Ectodermal cell (in vitro differentiated cells): Measurements from ENCODE around the gene CLCN4.

Source experiments
- H3K27ac ChIP-seq: 2 replicates; pipeline ENCODE4 v1.7.0; 2013; ENCODE audit warnings: mild to moderate bottlenecking, low read depth, low read length; ENCODE audit not compliant: insufficient read depth, poor library complexity, severe bottlenecking
- H3K27me3 ChIP-seq: 2 replicates; pipeline ENCODE4 v1.7.0; 2013; ENCODE audit warnings: mild to moderate bottlenecking, low read length; ENCODE audit not compliant: insufficient read depth, control insufficient read depth, poor library complexity, severe bottlenecking
- H3K36me3 ChIP-seq: one replicate; pipeline ENCODE4 v1.7.0; 2013; ENCODE audit warnings: low read length; ENCODE audit not compliant: control insufficient read depth, insufficient read depth
- H3K4me1 ChIP-seq: one replicate; pipeline ENCODE4 v1.7.0; 2013; ENCODE audit warnings: low read length; ENCODE audit not compliant: control insufficient read depth, insufficient read depth
- H3K4me3 ChIP-seq: 2 replicates; pipeline ENCODE4 v1.7.0; 2013; ENCODE audit warnings: low read depth, low read length, control low read depth; ENCODE audit not compliant: insufficient read depth
- H3K9me3 ChIP-seq: 2 replicates; pipeline ENCODE4 v1.7.0; 2013; ENCODE audit warnings: mild to moderate bottlenecking, low read length, moderate library complexity; ENCODE audit not compliant: control insufficient read depth
- WGBS, 2 experiments: methylation state at CpG; one replicate each; pipeline ENCODE4 v1.1.7; 2013; ENCODE audit warnings: missing lambda C conversion rate in 2 of 2; 5-methylcytosine and 5-hydroxymethylcytosine counted together

The CLCN4 gene

DNA sequence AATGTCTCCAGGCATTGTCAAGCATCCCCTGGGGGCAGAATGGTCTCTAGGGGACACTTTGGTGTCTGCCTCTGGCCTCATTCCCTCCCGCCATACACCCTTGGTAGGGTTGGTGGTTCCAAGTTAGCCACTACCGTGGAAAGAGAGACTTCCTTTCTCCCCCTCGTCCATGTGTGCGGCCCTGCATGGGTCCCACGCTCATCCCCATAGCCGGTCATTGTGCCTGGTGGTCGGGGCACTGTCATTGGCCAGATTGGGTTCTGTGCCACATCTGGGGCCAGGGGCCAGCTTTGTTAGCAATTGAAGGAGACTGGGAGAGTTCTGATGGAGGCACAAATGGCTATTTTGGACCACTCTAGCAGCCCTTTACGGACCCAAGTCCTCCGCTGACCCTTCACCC is 17.3 kb downstream of the CLCN4 start:
- peak overlapping the region; percentile 94 for H3K27ac ChIP-seq
- WGBS, 2 experiments: 88 to 89% methylated on average over 9 of the region's 9 CpGs
- no peaks in the 10 kb centered on the region for H3K9me3 ChIP-seq
- H3K4me3 ChIP-seq: no peak overlapping the region
- no peaks in the 10 kb centered on the region for H3K27me3 ChIP-seq
- H3K4me1 ChIP-seq: peaks cover 7% of the 10 kb centered on the region
- no peaks in the 10 kb centered on the region for H3K36me3 ChIP-seq

DNA sequence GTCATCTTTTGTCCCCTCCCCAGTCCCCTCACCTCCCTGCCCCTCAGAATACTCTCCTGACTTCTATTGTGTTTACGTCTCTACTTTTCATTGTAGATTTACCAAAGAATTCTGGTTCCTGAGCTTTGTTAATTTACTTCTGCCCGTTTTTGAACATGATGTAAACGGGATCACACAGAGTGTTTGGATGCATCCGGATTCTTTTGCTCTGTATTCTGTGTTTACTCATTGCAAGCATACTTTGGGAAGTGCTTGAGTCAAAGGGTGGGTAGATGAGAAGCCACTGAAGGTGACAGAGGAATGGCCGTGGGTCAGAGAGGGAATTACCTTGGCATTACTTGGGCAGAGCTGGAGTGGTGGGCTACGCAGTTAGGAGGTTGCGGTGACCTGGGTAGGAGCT is 18.0 kb downstream of the CLCN4 start:
- H3K36me3 ChIP-seq: no peaks in the 10 kb centered on the region
- peaks cover 7% of the 10 kb centered on the region for H3K4me1 ChIP-seq
- H3K27me3 ChIP-seq: no peaks in the 10 kb centered on the region
- H3K9me3 ChIP-seq: no peaks in the 10 kb centered on the region
- H3K4me3 ChIP-seq: no peak overlapping the region
- WGBS, 2 experiments: 90 to 92% methylated on average over 7 of the region's 7 CpGs
- H3K27ac ChIP-seq: no peak overlapping the region

DNA sequence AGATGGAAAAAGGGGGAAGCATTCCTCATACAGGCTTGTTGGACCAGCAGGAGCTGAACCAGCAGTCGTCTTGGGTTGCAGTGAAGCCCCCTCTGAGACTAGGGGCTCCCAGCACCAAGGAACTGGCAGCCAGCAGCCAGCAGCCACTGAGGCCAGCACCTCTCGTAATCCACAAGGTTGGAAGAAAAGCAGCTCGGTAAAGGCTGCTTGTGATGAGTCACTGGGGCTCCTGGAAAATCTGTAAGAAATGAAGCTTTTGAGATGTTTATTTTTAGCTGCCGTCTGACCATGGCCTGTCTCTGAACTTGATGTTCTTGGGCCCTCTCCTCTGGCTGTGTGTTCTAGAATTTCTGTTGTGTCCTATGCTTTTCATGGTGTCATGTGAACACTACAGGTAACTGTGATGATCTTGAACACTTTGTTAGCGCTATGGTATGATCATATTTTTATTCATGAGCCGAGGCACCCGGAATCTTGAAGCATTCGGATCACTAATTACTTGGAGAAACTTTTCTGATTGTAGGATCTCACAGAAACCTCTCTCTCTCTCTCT is 18.6 kb downstream of the CLCN4 start:
- Histone ChIP-seq H3K27ac (no peak overlapping the region), H3K36me3 (no peaks in the 10 kb centered on the region), H3K9me3 (no peaks in the 10 kb centered on the region), H3K27me3 (no peaks in the 10 kb centered on the region), H3K4me3 (no peak overlapping the region), H3K4me1 (peaks cover 7% of the 10 kb centered on the region)
- 82 to 89% methylated on average over 8 of the region's 8 CpGs for WGBS, 2 experiments

DNA sequence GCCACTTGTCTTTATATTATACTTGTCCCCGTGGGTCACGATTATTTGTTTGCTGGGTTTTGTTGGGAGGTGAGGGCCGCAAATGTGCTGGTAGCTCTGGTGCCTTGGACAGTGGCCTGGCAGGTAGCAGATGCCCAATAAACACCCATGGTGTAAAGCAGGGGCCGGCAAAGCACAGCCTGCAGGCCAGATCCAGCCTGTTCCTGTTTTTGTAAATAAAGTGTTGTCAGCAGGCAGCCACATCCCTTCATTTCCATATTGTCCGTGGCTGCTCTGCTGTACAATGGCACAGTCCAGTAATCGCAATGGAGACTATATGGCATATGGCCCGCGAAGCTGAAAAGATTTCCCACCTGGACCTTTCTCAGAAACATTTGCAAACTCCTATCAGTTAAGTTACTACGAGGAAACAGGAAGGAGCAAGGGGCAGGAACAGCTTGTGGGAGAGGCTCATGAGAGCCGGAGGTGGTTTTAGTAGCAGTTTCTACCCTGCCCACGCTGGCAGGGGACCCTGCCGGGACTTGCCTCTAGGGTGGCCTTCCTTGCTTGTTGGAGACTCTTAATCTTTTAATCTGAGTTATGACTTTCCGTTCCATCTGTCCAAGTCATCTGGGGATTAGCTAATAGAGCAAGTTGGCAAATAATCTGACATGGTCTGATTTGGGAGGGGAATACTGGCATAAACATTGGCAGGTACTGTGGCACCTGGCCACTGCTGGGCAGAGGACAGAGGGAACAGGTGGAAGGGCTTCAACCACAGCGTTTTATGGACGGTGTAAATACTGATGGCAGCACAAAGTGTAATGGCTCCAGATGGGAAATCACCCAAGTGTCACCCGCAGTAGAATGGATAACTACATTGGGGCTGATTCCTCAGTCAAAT is 19.6 kb downstream of the CLCN4 start:
- no peak overlapping the region for H3K4me3 ChIP-seq
- no peaks in the 10 kb centered on the region for H3K9me3 ChIP-seq
- WGBS, 2 experiments: 87 to 90% methylated on average over 16 of the region's 16 CpGs
- no peaks in the 10 kb centered on the region for H3K27me3 ChIP-seq
- no peaks in the 10 kb centered on the region for H3K36me3 ChIP-seq
- H3K27ac ChIP-seq: no peak overlapping the region
- H3K4me1 ChIP-seq: peaks cover 7% of the 10 kb centered on the region

DNA sequence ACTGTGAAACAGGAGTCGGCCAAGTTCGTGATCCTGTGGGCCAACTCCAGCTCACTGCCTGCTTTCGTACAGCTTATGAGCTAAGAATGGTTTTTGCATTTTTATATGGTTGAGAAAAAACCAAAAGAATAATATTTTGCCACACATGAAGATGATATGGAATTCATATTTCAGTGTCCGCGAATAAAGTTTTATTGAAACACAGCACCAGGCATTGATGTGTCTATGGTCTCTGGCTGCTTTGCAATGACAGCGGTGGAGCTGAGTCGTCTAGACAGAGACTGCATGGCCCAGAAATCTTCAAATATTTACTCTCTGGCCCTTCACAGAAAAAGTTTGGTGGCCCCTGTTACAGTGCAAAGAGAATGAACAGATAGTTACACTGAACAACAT is 20.2 kb downstream of the CLCN4 start:
- Histone ChIP-seq H3K4me3 (no peak overlapping the region), H3K36me3 (no peaks in the 10 kb centered on the region), H3K4me1 (peaks cover 5% of the 10 kb centered on the region), H3K27ac (no peak overlapping the region), H3K27me3 (no peaks in the 10 kb centered on the region), H3K9me3 (no peaks in the 10 kb centered on the region)
- WGBS, 2 experiments: 94 to 96% methylated on average over 7 of the region's 7 CpGs

DNA sequence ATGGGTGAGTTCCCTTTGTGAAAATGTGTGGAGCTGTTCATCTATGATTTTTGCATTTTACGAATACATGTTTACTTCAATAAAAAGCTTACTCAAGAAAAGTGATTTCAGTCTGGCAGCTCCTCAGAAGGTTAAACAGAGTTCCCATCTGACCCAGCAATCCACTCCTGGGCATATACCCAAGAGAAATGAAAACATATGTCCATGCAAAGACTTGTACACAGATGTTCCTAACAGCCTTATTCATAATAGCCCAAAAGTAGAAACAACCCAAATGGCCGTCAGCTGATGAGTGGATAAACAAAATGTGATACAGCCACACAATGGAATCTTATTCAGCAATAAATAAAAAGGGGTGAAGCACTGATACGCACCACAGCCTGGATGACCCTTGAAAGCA is 20.8 kb downstream of the CLCN4 start:
- H3K4me1 ChIP-seq: no peaks in the 10 kb centered on the region
- H3K9me3 ChIP-seq: no peaks in the 10 kb centered on the region
- 97 to 100% methylated on average over 3 of the region's 3 CpGs for WGBS, 2 experiments
- no peak overlapping the region for H3K4me3 ChIP-seq
- no peaks in the 10 kb centered on the region for H3K36me3 ChIP-seq
- H3K27me3 ChIP-seq: no peaks in the 10 kb centered on the region
- no peak overlapping the region for H3K27ac ChIP-seq

DNA sequence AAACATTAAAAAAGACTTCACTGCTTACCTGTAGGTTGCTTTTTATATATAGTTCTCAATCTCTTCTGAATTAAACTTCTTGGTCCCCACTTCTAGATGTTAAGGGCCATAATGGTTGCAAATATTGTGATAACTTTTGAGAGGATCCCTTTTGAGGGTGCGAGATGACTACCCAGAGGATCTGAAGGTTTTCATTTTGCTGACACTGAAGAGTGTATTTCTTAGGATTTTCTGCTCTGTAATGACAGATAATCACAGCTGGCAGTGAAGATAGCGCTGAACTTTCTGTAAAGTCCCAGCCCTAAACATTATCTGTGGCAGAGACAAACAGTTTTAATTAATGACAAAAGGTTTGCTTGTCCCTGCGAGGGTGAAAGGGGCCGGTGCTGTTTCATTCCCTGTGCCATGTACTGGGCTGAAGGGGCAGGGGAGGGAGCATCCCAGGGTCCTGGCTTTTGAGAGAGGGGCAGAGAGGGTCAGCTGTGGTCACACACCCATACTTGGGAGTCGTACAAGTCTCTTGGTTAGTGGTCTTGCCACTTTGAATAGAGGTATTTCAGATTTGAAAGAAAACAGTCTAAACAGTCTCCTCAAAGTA is 22.2 kb downstream of the CLCN4 start:
- Histone ChIP-seq H3K4me1 (no peaks in the 10 kb centered on the region), H3K4me3 (no peak overlapping the region), H3K9me3 (no peaks in the 10 kb centered on the region), H3K36me3 (no peaks in the 10 kb centered on the region), H3K27ac (no peak overlapping the region), H3K27me3 (no peaks in the 10 kb centered on the region)
- 86 to 89% methylated on average over 5 of the region's 5 CpGs for WGBS, 2 experiments

DNA sequence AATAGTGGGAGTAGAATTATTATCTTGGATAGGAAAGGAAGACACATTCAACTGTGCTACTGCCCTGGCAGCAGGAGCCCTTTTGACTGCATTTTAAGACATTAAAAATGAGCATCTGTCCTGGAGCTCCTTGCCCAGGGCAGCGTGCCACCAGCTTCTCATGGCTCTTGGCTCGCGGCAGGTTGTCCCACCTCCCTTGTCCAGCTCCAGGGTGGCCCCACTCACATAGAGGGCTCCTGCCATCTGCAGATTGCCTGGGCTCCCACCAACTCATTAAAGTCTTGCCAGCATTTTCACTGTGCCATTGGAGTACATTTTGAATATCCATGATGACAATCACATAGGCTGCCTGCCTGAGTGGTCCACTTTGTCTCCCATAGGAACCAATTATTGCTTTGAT is 27.0 kb downstream of the CLCN4 start:
- no peaks in the 10 kb centered on the region for H3K27me3 ChIP-seq
- no peak overlapping the region for H3K27ac ChIP-seq
- no peaks in the 10 kb centered on the region for H3K9me3 ChIP-seq
- H3K4me1 ChIP-seq: no peaks in the 10 kb centered on the region
- H3K36me3 ChIP-seq: no peaks in the 10 kb centered on the region
- no peak overlapping the region for H3K4me3 ChIP-seq
- 93 to 98% methylated on average over 3 of the region's 3 CpGs for WGBS, 2 experiments

DNA sequence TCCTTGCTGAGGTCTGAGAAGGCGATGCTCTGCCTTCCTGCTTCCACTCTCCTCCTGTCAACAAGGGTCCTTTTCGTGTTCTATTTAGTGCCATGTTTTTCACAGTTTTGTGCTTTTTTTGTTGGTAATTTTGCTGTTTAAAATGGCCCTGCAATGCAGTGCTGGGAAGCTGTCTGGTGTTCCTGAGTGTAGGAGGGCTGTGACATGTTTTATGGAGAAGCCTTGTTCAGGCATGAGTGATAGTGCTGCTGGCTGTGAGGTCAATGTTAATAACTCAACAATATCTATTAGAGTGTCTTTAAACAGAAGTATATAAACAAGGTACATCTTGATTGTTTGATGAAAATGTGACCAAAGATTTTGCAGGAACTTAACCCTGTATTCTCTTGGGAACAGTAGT is 27.6 kb downstream of the CLCN4 start:
- 92 to 94% methylated on average over 2 of the region's 2 CpGs for WGBS, 2 experiments

DNA sequence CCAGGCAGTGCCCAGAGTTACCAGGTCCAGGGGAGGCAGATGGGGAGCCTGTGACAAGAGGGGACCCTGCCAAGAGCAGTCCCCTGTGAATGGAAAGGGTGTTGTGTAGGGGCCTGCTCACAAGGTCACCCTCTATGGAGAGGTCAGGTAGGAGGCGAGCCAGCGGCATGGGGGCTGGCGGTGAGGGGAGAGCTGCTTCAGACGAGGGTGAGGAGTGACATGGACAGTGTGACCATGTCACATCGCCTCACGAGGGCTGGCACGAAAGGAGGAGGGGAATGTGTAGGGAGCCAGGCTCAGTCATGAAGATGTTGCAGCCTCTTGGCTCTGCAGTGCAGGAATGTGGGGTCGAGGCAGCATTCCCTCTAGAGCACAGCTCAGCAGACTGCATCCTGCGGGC is 29.6 kb downstream of the CLCN4 start:
- peaks cover 3% of the 10 kb centered on the region for H3K4me1 ChIP-seq
- H3K4me3 ChIP-seq: no peak overlapping the region
- no peaks in the 10 kb centered on the region for H3K36me3 ChIP-seq
- no peaks in the 10 kb centered on the region for H3K9me3 ChIP-seq
- WGBS, 2 experiments: 93 to 95% methylated on average over 9 of the region's 9 CpGs
- no peaks in the 10 kb centered on the region for H3K27me3 ChIP-seq
- H3K27ac ChIP-seq: no peak overlapping the region

More for the DNA sequence above, 27.6 kb downstream of the CLCN4 start:
- Histone ChIP-seq H3K9me3 (no peaks in the 10 kb centered on the region), H3K36me3 (no peaks in the 10 kb centered on the region), H3K4me1 (peaks cover 3% of the 10 kb centered on the region), H3K27ac (no peak overlapping the region), H3K4me3 (no peak overlapping the region), H3K27me3 (no peaks in the 10 kb centered on the region)
